Thyroid gland (tissue), 4 donors: ENCODE measurements around the gene EXD2.

Experiments
- POLR2A ChIP-seq, 2 donors: fragments of 450-650 bp; IDR thresholded peaks; one replicate each; pipeline ENCODE4 v1.6.1; 2017; ENCODE audit warnings: antibody characterized with exemption in 2 of 2, mild to moderate bottlenecking in 2 of 2, moderate library complexity in 1 of 2
- TF ChIP-seq, protein P1 (sequence below), 6 experiments: fragments of 200-600 bp in 3 of 6; fragments of 450-650 bp in 3 of 6; sonication (generic) in 3 of 6; IDR thresholded peaks; one replicate each; pipeline ENCODE4 v1.5.1; 2016 to 2019; ENCODE audit warnings: antibody characterized with exemption in 6 of 6, mild to moderate bottlenecking in 2 of 6, inconsistent platforms in 1 of 6, moderate library complexity in 1 of 6

DNA sequence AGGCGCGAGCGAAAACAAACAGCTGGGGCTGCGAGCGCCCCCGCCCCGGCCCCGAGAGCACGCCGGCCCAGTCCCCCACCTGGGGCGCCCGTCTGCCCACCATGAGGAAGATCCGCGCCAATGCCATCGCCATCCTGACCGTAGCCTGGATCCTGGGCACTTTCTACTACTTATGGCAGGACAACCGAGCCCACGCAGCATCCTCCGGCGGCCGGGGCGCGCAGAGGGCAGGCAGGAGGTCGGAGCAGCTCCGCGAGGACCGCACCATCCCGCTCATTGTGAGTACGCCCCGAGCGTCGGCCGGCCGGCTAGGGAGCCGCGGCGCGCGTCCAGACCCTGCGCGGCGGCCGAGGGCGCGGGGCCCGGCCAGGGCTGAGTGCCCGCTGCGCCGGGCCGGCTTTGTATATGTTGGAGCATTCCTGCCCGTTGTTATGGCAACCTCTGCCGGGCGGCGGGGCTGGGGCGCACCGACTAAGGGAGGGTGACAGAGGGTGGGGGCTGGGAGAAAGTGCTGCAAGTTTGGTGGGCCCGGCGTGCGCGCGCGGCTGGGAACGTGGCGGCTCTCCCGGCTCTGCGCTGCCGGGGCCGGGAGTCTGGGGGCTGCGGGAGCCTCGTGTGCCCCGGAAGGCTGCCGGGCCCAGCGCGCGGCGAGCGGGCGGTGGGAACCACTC is 69.0 kb downstream of the EXD2 start:
- TF ChIP-seq, protein P1, sequence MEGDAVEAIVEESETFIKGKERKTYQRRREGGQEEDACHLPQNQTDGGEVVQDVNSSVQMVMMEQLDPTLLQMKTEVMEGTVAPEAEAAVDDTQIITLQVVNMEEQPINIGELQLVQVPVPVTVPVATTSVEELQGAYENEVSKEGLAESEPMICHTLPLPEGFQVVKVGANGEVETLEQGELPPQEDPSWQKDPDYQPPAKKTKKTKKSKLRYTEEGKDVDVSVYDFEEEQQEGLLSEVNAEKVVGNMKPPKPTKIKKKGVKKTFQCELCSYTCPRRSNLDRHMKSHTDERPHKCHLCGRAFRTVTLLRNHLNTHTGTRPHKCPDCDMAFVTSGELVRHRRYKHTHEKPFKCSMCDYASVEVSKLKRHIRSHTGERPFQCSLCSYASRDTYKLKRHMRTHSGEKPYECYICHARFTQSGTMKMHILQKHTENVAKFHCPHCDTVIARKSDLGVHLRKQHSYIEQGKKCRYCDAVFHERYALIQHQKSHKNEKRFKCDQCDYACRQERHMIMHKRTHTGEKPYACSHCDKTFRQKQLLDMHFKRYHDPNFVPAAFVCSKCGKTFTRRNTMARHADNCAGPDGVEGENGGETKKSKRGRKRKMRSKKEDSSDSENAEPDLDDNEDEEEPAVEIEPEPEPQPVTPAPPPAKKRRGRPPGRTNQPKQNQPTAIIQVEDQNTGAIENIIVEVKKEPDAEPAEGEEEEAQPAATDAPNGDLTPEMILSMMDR (IDR thresholded peaks at IDR 0.05) = no peak
- TF ChIP-seq POLR2A (IDR thresholded peaks at IDR 0.05) = no peak
